Kidney epithelial cell (primary cell): ENCODE data around the gene CFAP68. TPM values are rescaled to one million over a fixed set of nuclear protein-coding genes. Genes with fewer than 3 reads are reported as not detected.
"Not testable (repeated sequence)": the region's sequence is repeated elsewhere in the genome, so short reads cannot be mapped to it uniquely, and the experiment has no call there.

Experiments used
- DNase-seq: peaks from one replicate; pipeline ENCODE4 v3.0.0-alpha.2; 2010; ENCODE audit warnings: low read depth
- H3K27me3 ChIP-seq: 2 replicates; pipeline ENCODE4 v1.6.0; 2011; ENCODE audit warnings: low read length; ENCODE audit not compliant: control insufficient read depth, insufficient read depth
- H3K36me3 ChIP-seq: 2 replicates; pipeline ENCODE4 v1.5.1; 2011; ENCODE audit warnings: low read length; ENCODE audit not compliant: control insufficient read depth, insufficient read depth
- H3K4me3 ChIP-seq: 2 replicates; pipeline ENCODE4 v1.5.1; 2011; ENCODE audit warnings: low read depth, mild to moderate bottlenecking, control low read depth, low read length
- CTCF ChIP-seq: IDR thresholded peaks from 2 replicates; pipeline ENCODE4 v1.5.1; 2011; ENCODE audit warnings: mild to moderate bottlenecking, moderate library complexity, low read length, control low read depth, inconsistent platforms; ENCODE audit not compliant: insufficient read depth, poor library complexity, severe bottlenecking
- total RNA-seq: library from RNA; depleted of rRNA; stranded (reverse); fragments of >200 nt; gene quantifications from 2 replicates; pipeline ENCODE4 v1.2.3, GENCODE V29; 2015

CFAP68 gene
- total RNA-seq, 1 donor from 2014 or later = 16.8 TPM

- DNase-seq = no peak
- no peaks in the 10 kb centered on the region for H3K27me3 ChIP-seq
- no peak overlapping the region for H3K4me3 ChIP-seq
- no peaks in the 10 kb centered on the region for H3K36me3 ChIP-seq
- TF ChIP-seq CTCF = no peak
These were observed 51.1 kb downstream of the CFAP68 start for GRCh38 chr11:111930472-111930871.

GRCh38 chr11:111932611-111932950 is 53.2 kb downstream of the CFAP68 start:
- no peak for TF ChIP-seq CTCF
- Histone ChIP-seq H3K27me3 (no peaks in the 10 kb centered on the region), H3K4me3 (no peak overlapping the region), H3K36me3 (no peaks in the 10 kb centered on the region)
- no peak for DNase-seq

GRCh38 chr11:111933176-111933575 is 53.8 kb downstream of the CFAP68 start:
- H3K36me3 ChIP-seq, H3K27me3 ChIP-seq, DNase-seq, H3K4me3 ChIP-seq: not testable (repeated sequence)

DNA sequence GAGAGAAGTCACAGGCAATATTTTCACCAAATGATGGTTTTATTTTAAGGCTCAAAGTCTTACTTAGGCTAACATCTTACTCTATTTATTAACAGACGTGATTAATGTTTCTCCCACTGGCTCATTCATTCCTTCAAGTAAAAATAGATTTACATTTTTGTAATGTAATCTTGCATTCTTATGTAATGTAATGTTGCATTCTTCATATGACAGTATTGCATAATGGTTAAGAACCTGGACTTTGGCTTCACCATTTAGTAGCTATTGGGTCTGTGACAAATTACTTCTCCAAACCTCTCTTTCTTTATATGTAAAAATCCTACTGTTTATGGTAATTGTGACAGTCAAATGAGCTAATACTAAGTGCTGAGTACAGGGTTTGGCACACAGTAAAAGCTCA is 54.5 kb downstream of the CFAP68 start:
- no peak for DNase-seq
- no peaks in the 10 kb centered on the region for H3K27me3 ChIP-seq
- no peak for TF ChIP-seq CTCF

GRCh38 chr11:111934306-111934705 is 55.0 kb downstream of the CFAP68 start:
- no peak for DNase-seq
- no peaks in the 10 kb centered on the region for H3K27me3 ChIP-seq
- H3K4me3 ChIP-seq = no peak overlapping the region
- no peaks in the 10 kb centered on the region for H3K36me3 ChIP-seq
- TF ChIP-seq CTCF = no peak

More for the DNA sequence above, 54.5 kb downstream of the CFAP68 start:
- no peaks in the 10 kb centered on the region for H3K36me3 ChIP-seq
- H3K4me3 ChIP-seq = no peak overlapping the region

Other genes with a start within 250 kb of the CFAP68 start
- gene PPP2R1B, start 113.2 kb upstream of the CFAP68 start, total RNA-seq = 27.9 and 34.5 TPM in 2 replicates
- 33.8 and 43.7 TPM in 2 replicates for gene ALG9, start 8.0 kb upstream of the CFAP68 start, total RNA-seq
- 2.7 and 3.7 TPM in 2 replicates for gene FDXACB1, start 376 bp upstream of the CFAP68 start, total RNA-seq
- 23.9 and 43.5 TPM in 2 replicates for gene CRYAB, start 32.2 kb downstream of the CFAP68 start, total RNA-seq
- gene HSPB2, start 33.2 kb downstream of the CFAP68 start, total RNA-seq = 0.21 and 0.62 TPM in 2 replicates
- 3.1 and 5.0 TPM in 2 replicates for gene C11orf52, start 39.4 kb downstream of the CFAP68 start, total RNA-seq
- gene DIXDC1, start 57.8 kb downstream of the CFAP68 start, total RNA-seq = 13.2 and 14.4 TPM in 2 replicates
- 33.4 and 42.1 TPM in 2 replicates for gene DLAT, start 145.9 kb downstream of the CFAP68 start, total RNA-seq
- 0.92 and 1.4 TPM in 2 replicates for gene PIH1D2, start 194.5 kb downstream of the CFAP68 start, total RNA-seq
- 17.0 and 21.7 TPM in 2 replicates for gene NKAPD1, start 194.8 kb downstream of the CFAP68 start, total RNA-seq
- 24.8 and 42.3 TPM in 2 replicates for gene TIMM8B, start 207.2 kb downstream of the CFAP68 start, total RNA-seq
- 67.8 and 69.7 TPM in 2 replicates for gene SDHD, start 207.3 kb downstream of the CFAP68 start, total RNA-seq